Suppressor macrophage treated with lipopolysaccharide for 1 hour (primary cell): ENCODE data around the gene YWHAG.
A peak's percentile ranks its signal among the peaks of the same experiment; 100 is the strongest.
"Not testable (repeated sequence)": the region's sequence is repeated elsewhere in the genome, so short reads cannot be mapped to it uniquely, and the experiment has no call there.

Source experiments
- DNase-seq, 3 donors: peaks; one replicate each; pipeline ENCODE4 v3.0.0-alpha.2; 2020 to 2022

YWHAG gene

DNA sequence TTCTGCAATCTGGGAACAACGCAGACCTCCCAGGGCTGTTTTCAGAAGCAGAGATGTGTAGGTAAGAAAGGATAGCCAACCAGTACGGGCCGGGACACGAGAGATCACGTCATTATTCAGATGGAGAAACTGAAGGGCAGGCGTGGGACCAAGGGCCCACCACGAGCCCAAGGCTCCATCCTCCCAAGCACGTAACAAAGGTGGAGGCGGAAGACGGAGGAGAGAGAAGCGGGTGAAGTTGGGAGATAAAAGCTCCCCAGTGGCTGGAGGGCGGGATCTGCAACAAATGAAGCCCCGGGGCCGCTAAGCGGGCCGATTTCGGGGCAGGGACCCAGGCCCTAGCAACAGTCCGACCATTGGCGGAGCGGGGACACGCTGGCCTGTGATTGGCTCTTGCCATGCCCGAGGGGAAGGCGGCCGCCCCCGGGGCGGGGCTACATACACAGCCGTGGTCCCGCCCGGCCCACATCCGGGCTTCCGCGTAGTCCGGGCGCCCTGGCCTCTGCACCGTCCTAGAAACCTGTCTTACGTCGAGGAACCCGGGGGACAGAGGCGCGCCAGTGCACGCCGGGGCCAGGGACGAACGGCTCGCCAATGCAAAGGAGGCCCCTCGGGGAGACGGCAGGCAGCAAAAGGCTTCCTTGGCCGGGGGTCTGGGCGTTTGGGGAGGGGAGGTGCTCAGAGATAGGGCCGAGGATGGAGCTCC is 40.9 kb downstream of the YWHAG start:
- peak; percentile 97 to 99 (median 97) for DNase-seq

- no peak for DNase-seq
Measured at GRCh38 chr7:76316984-76317781, 41.6 kb downstream of the YWHAG start.

GRCh38 chr7:76315364-76315763 is 43.4 kb downstream of the YWHAG start:
- peak; percentile 41 to 48 (median 46) for DNase-seq

DNA sequence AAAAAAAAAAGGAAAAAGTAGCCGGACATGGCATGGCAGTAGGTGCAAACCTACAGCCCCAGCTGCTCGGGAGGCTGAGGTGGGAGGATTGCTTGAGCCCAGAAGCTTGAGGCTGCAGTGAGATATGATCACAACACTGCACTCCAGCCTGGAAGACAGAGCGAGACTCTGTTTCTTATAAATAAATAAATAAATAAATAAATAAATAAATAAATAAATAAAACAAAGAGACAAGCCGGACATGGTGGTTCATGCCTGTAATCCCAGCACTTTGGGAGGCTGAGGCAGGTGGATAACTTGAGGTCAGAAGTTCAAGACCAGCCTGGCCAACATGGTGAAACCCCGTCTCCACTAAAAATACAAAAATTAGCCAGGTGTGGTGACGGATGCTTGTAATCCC is 44.1 kb downstream of the YWHAG start:
- not testable (repeated sequence) for DNase-seq

DNA sequence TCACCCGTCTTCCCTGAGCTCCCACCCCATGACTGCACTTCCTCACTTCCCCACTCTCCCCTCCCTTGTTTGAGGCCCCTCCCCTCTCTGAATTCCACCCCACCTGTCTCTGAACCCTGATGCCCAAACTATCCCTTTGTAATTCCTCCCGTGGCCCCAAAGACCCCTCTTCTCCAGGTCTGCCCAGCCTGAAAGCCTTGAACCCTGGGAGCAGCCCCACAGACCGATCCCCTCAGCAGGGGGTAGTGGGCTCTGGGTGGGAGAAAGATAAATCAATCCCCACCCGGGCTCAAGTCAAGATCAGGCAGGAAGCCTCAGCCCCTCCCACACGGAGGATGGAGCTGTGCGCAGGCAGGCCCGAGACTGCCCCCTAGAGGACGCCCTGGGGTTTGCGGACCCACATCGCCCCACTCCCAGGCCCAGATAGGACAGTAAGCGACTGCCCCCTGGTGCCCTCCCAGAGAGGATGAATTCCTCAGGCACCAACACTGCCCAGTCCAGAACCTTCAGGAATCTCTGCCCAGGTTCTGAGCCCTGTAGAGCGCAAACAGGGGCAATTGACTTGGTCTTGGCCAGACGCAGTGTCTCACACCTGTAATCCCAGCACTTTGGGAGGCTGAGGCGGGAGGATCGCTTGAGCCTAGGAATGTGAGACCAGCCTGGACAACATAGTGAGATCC is 44.6 kb downstream of the YWHAG start:
- DNase-seq: peak; percentile 94 to 97 (median 97)

DNA sequence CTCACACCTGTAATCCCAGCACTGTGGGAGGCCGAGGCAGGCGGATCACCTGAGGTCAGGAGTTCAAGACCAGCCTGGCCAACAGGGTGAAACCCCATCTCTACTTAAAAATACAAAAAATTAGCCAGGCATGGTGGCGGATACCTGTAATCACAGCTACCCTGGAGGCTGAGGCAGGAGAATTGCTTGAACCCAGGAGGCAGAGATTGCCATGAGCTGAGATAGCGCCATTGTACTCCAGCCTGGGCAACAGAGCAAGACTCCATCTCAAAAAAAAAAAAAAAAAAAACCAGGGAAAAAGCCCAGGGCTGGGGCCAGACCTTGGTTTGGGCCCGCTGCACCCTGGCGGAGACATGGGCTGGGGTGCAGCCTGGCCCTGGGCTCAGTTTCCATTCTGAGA is 47.0 kb downstream of the YWHAG start:
- DNase-seq: not testable (repeated sequence)

DNA sequence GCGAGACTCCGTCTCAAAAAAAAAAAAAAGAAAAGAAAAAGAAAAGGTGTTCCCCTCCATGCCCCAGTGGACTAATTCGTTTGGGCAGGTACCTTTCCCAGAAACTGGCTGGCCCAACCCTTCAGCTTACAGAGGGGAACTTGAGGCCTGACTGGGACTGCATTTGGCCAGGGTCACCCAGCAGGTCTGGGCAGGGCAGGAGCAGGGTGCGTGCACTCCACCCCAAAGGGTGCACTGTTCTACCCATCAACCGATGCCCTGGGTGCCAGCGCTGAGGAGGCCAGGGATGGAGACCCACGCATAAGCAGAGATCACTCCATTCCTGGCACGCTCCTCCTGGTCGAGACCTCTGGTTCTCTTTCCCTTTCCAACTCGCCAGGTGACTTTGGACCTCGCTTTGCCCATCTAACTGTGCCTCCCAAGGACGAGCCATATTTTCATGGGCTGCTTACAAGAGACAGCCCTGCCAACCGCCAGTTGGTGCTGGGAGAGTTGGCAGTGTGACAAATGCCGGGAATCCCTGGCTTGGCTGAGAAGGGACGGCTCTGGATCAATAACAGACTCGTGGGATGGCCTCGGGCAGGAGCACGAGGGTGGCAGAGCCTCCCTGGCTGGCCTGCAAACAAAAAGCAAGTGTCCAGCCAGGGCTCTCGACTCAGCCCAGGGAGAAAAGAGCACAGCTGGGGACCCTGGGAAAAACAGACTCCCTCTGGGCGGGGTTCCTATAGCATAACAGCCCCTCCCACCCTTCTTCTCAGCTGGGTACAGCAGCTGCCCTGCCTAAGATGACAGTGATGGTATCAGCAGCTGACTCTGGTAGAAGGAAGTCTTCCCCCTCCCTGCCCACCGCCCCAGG is 48.5 kb downstream of the YWHAG start:
- no peak for DNase-seq

GRCh38 chr7:76309341-76310101 is 49.3 kb downstream of the YWHAG start:
- DNase-seq: not testable (repeated sequence)

GRCh38 chr7:76308874-76309273 is 49.9 kb downstream of the YWHAG start:
- DNase-seq: not testable (repeated sequence)

DNA sequence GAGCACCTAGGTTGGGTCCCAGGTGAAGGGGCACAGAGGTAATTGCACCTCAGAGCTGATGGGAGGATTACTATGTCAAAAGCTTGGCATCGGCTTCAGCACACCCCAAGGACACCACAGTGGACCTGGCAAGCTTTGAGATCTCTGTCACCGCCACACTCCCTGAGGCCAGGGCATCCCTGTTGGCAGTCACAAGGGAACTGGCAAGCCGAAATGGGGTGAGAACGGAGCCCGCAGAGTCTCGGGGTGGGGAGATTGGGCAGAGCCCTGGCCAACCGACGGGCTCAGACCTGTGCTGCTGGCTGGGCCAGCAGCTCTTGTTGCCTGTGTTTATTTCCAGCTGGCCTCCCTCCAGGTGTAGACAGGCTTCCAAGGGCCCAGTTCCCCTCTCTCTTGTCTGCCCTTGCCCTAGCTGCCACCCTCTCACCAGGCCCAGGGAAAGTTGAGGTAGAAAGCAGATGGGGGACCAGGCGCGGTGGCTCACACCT is 53.9 kb downstream of the YWHAG start:
- no peak for DNase-seq

- DNase-seq: peak; percentile 91 to 93 (median 92)
Measured at GRCh38 chr7:76303202-76304147, 55.3 kb downstream of the YWHAG start.

DNA sequence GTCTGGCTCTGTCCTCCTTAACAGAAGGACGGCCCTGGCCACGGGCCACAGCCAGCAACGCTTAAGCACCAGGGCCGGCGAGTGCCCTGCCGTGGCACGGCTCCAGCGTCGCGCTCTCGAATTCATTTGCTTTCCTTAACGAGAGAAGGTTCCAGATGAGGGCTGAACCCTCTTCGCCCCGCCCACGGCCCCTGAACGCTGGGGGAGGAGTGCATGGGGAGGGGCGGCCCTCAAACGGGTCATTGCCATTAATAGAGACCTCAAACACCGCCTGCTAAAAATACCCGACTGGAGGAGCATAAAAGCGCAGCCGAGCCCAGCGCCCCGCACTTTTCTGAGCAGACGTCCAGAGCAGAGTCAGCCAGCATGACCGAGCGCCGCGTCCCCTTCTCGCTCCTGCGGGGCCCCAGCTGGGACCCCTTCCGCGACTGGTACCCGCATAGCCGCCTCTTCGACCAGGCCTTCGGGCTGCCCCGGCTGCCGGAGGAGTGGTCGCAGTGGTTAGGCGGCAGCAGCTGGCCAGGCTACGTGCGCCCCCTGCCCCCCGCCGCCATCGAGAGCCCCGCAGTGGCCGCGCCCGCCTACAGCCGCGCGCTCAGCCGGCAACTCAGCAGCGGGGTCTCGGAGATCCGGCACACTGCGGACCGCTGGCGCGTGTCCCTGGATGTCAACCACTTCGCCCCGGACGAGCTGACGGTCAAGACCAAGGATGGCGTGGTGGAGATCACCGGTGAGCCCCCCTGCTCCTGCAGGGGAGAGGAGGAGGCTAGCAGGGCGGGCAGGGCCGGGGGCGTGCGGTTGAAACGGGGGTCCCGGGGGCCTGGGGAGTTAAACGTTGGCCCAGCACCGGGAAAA is 56.2 kb downstream of the YWHAG start, which contains the start of gene HSPB1:
Gene HSPB1, plus strand, starts transcription at position 327 of the 855 bp plus-strand sequence. Its CDS starts 40 bp downstream, at position 367.
- peak; percentile 80 to 91 (median 83) for DNase-seq

DNA sequence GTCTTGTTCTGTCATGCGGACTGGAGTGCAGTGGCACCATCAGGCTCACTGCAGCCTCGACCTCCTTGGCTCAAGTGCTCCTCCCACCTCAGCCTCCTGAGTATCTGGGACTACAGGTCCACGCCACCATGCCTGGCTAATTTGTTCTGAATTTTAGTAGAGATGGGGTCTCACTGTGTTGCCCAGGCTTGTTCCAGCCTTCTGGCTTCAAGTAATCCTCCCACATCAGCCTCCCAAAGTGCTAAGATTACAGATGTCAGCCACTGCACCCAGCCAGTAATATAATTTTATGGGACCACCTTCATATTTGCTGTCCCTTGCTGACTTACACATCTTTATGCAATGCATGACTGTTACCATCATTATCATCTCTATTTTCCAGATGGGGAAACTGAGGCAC is 57.8 kb downstream of the YWHAG start:
- no peak for DNase-seq

DNA sequence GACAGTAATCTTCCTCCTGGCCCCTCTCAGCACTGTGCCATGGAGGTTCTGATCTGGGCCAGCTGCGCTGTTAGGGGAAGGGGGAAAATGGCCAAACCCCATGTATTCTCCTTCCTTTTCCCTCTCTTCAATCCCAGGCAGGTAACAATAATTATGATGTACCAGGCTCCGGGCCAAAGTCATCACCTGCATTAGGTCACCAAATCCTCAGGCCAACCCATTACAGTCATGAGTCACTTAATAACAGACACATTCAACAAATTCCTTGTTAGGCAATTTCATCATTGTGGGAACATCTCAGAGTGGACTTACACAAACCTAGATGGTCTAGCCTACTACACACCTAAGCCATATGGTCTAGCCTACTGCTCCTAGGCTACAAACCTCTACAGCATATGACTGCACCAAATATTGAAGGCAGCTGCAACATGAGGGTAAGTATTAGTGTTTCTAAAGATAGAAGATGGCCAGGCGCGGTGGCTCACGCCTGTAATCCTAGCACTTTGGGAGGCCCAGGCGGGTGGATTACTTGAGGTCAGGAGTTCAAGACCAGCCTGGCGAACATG is 58.5 kb downstream of the YWHAG start:
- DNase-seq: peak in 1 of 3 donors; percentile 25

GRCh38 chr7:76296743-76297740 is 61.7 kb downstream of the YWHAG start:
- DNase-seq: peak in 1 of 3 donors; percentile 19

DNA sequence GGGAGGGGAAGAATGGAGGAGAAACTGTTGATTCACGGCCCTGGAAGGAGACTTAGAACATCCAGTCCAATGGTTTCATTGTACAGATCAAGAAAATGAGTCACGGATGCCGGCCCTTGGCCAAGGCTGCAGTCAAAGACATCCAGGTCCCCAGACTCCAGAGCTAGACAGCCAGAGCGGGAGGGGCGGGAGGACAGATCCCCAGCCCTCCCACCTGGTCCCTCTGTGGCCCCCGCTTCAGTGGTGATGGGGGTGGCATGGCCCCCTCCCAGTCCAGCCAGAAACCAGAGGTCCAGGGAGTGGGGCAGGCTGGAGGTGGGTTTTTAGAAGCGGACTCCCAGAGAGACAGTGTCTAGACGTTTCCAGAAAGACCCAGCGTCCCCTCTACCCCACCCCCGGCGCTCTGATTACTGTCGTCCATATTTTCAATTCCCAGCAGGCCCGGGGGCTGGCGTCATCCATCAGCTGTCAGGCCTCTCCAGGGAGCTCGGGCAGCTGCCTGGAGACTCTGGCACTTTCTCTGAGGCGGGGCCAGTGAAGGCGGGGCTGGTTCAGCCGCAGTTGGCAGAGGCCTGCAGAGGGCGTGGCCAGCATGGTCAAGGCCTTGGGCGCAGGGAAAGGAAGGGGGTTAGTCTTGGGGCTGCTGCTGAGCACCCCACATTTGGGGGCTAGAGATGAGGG is 64.3 kb downstream of the YWHAG start:
- peak; percentile 89 to 93 (median 91) for DNase-seq

- DNase-seq: no peak
Measured at GRCh38 chr7:76293407-76293901, 65.3 kb downstream of the YWHAG start.
